Thoracic aorta (tissue), 2 donors: ENCODE data around the gene AP2A1. TPM values are rescaled to one million over a fixed set of nuclear protein-coding genes. Genes with fewer than 3 reads are reported as not detected.

Experiments used
- ATAC-seq: fragments of 150-250 bp; one replicate; pipeline ENCODE4 v1.8.0; 2017; ENCODE audit warnings: low read depth; ENCODE audit not compliant: insufficient number of reproducible peaks, low FRiP score
- DNase-seq: peaks from one replicate; pipeline ENCODE4 v3.0.0-alpha.2; 2020; ENCODE audit warnings: low spot score
- H3K27ac ChIP-seq, 2 donors: fragments of 200-600 bp; sonication (generic); 1 replicate in 1 of 2; 2 replicates in 1 of 2; pipeline ENCODE4 v1.5.1; 2016; ENCODE audit warnings: mild to moderate bottlenecking in 2 of 2, moderate library complexity in 2 of 2
- H3K27me3 ChIP-seq: fragments of 200-600 bp; sonication (generic); replicated peaks from 2 replicates; pipeline ENCODE4 v1.6.0; 2016; ENCODE audit warnings: mild to moderate bottlenecking; ENCODE audit not compliant: insufficient read depth
- H3K36me3 ChIP-seq: fragments of 200-600 bp; sonication (generic); one replicate; pipeline ENCODE4 v1.5.1; 2016
- H3K4me1 ChIP-seq, 2 donors: fragments of 200-600 bp; sonication (generic); 1 replicate in 1 of 2; 2 replicates in 1 of 2; pipeline versions ENCODE4 v1.5.1 to v1.6.0; 2016; ENCODE audit warnings: low read depth in 2 of 2, mild to moderate bottlenecking in 1 of 2; ENCODE audit not compliant: control insufficient read depth in 1 of 2
- H3K4me3 ChIP-seq: fragments of 200-600 bp; sonication (generic); 2 replicates; pipeline ENCODE4 v1.5.1; 2016; ENCODE audit warnings: mild to moderate bottlenecking
- H3K9me3 ChIP-seq: fragments of 200-600 bp; sonication (generic); 2 replicates; pipeline ENCODE4 v1.5.1; 2016
- CTCF ChIP-seq: fragments of 200-600 bp; sonication (generic); IDR thresholded peaks from one replicate; pipeline ENCODE4 v1.5.1; 2019; ENCODE audit warnings: antibody characterized with exemption
- total RNA-seq, 2 donors: library from RNA; depleted of rRNA; stranded (reverse); fragments of >200 nt; gene quantifications; one replicate each; pipeline versions ENCODE4 v1.1.0 to v1.2.3, GENCODE V29; 2016

The AP2A1 gene
- total RNA-seq, 2 donors from 2014 or later: 81.1 to 89.7 TPM

GRCh38 chr19:49772850-49773432 is 6.1 kb downstream of the AP2A1 start:
- no peak for TF ChIP-seq CTCF
- DNase-seq: no peak
- no peaks in the 10 kb centered on the region for H3K9me3 ChIP-seq
- no peak overlapping the region for H3K27ac ChIP-seq
- H3K27me3 ChIP-seq: no peaks in the 10 kb centered on the region
- no peak overlapping the region for H3K4me3 ChIP-seq
- peaks cover 9 to 17% of the 10 kb centered on the region in 2 donors for H3K4me1 ChIP-seq
- no peak for ATAC-seq
- H3K36me3 ChIP-seq: peaks cover 10% of the 10 kb centered on the region

DNA sequence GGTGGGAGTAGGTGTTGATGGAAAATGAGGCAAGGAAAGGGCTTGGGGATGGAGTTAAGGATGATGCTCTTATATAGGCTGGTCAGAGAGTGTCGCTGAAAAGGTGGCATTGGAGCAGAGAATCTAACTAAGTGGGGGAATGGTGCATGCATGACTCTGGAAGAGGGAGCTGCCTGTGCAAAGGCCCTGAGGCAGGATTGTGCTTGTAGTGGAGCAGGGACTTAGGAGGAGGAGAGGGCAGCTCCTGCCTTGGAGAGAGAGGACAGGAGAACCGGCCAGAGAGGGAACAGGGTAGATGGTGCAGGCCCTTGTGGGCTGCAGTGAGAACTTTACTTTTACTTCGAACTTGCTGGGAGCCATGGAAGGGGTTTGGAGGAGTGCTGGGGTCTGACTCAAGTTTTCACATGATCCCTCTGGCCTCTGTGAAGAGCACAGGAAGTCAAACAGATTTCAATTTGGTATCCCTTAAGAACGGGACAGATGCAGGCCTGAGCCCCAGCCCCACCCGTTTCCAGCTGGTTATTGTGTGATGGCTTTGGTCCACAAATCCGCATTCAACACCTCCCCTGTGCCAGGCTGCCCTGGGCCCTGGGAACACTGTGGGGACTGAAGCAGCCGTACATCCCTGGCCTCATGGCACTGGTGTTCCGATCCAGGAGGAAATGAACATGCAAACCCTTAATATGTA is 7.0 kb downstream of the AP2A1 start:
- Histone ChIP-seq H3K4me1 (peaks cover under 1 to 8% of the 10 kb centered on the region in 2 donors), H3K36me3 (peaks cover 10% of the 10 kb centered on the region), H3K4me3 (no peak overlapping the region), H3K27me3 (no peaks in the 10 kb centered on the region), H3K27ac (no peak overlapping the region), H3K9me3 (no peaks in the 10 kb centered on the region)
- TF ChIP-seq CTCF: no peak
- DNase-seq: no peak
- no peak for ATAC-seq

GRCh38 chr19:49774969-49775368 is 8.2 kb downstream of the AP2A1 start:
- TF ChIP-seq CTCF: no peak
- H3K9me3 ChIP-seq: no peaks in the 10 kb centered on the region
- no peaks in the 10 kb centered on the region for H3K4me1 ChIP-seq
- no peak overlapping the region for H3K27ac ChIP-seq
- H3K27me3 ChIP-seq: no peaks in the 10 kb centered on the region
- peaks cover 10% of the 10 kb centered on the region for H3K36me3 ChIP-seq
- DNase-seq: no peak
- ATAC-seq: no peak
- H3K4me3 ChIP-seq: no peak overlapping the region

DNA sequence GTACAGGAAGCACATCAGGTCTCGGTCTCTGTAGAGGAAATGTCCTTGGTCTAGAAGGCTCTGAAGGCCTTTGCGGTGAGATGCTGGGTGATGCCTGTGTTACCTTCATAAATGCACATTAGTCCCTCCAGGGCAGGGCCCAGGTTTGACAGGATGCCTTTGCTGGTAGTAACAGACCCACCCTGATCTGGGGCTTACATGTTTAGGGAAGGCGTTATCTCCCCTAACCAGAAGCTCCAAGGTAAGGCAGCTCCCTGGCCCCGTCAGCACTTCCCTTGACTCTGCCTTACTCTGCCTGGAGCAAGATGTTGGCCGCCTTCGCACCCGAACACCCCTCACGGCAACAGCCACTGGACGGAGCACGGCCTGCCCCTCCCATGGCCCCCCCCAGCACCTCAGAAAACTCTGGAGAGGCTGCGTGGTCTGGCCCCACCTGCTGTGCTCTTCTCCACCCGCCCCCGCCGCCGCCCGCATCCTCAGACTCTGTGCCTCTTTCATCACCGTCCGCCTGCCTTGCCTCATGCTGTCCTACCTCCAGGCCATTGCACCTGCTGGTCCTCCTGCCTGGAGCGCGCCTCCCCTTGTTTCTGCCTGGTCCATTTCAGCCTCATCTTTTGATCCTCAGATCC is 9.1 kb downstream of the AP2A1 start:
- no peak overlapping the region for H3K4me3 ChIP-seq
- ATAC-seq (no peak), DNase-seq (no peak)
- no peaks in the 10 kb centered on the region for H3K4me1 ChIP-seq
- H3K36me3 ChIP-seq: peaks cover 10% of the 10 kb centered on the region
- no peaks in the 10 kb centered on the region for H3K9me3 ChIP-seq
- no peaks in the 10 kb centered on the region for H3K27me3 ChIP-seq
- no peak overlapping the region for H3K27ac ChIP-seq
- no peak for TF ChIP-seq CTCF

GRCh38 chr19:49776371-49776764 is 9.6 kb downstream of the AP2A1 start:
- Histone ChIP-seq H3K27me3 (no peaks in the 10 kb centered on the region), H3K27ac (no peak overlapping the region), H3K4me3 (no peak overlapping the region), H3K4me1 (no peaks in the 10 kb centered on the region), H3K9me3 (no peaks in the 10 kb centered on the region), H3K36me3 (peaks cover 10% of the 10 kb centered on the region)
- ATAC-seq (no peak), DNase-seq (no peak)
- TF ChIP-seq CTCF: no peak
